ENCODE data around the gene MRPL9. TPM values are rescaled to one million over a fixed set of nuclear protein-coding genes. Genes with fewer than 3 reads are reported as not detected.

Gene MRPL9
- 59.9 TPM for total RNA-seq
- long read RNA-seq, transcript MRPL9-202 (7 exons, 1,296 nt) = major isoform, 34 of 52 reads
- long read RNA-seq, partial matches to known transcripts = 9 of 52 reads
- long read RNA-seq, other reads (novel, unspliced or antisense) = 7 of 52 reads

GRCh38 chr1:151762941-151763921, at the start of gene MRPL9:
Gene MRPL9, minus strand, starts transcription at chr1:151763496. Its CDS starts 17 bp downstream, at chr1:151763479.
- ATAC-seq (peak; percentile 97 to 99), DNase-seq (peak; percentile 87)
- peak within 1 kb of the TSS; percentile 86 for H3K27ac ChIP-seq
- no peak for TF ChIP-seq CTCF (IDR thresholded peaks at IDR 0.05)
- H3K4me1 ChIP-seq = peaks cover 14% of the 10 kb centered on the region
- H3K27me3 ChIP-seq (ENCODE audit: low read depth) = no peaks in the 10 kb centered on the region
- no peaks in the 10 kb centered on the region for H3K9me3 ChIP-seq
- H3K4me3 ChIP-seq = peak within 1 kb of the TSS; percentile 75
- intact Hi-C loops (cut with DNase I) = no loop called here
- peaks cover 39% of the 10 kb centered on the region for H3K36me3 ChIP-seq

- intact Hi-C loops (cut with DNase I) = no loop called here
- Histone ChIP-seq H3K27me3 (ENCODE audit: low read depth) (no peaks in the 10 kb centered on the region), H3K4me1 (no peaks in the 10 kb centered on the region), H3K9me3 (no peaks in the 10 kb centered on the region), H3K36me3 (peaks cover 7% of the 10 kb centered on the region), H3K4me3 (no peak overlapping the region), H3K27ac (no peak overlapping the region)
- TF ChIP-seq CTCF (IDR thresholded peaks at IDR 0.05) = no peak
- DNase-seq = no peak
- no peak for ATAC-seq
These were observed 47.9 kb upstream of the MRPL9 start for GRCh38 chr1:151811181-151811580.

GRCh38 chr1:151809985-151810556, 46.8 kb upstream of the MRPL9 start:
- no peak for DNase-seq
- Histone ChIP-seq H3K27me3 (ENCODE audit: low read depth) (no peaks in the 10 kb centered on the region), H3K4me3 (no peak overlapping the region), H3K9me3 (no peaks in the 10 kb centered on the region), H3K27ac (no peak overlapping the region), H3K4me1 (no peaks in the 10 kb centered on the region), H3K36me3 (peaks cover 1% of the 10 kb centered on the region)
- intact Hi-C loops (cut with DNase I) = no loop called here
- no peak for ATAC-seq
- no peak for TF ChIP-seq CTCF (IDR thresholded peaks at IDR 0.05)

- Histone ChIP-seq H3K36me3 (no peaks in the 10 kb centered on the region), H3K27me3 (ENCODE audit: low read depth) (no peaks in the 10 kb centered on the region), H3K27ac (no peak overlapping the region), H3K4me3 (no peak overlapping the region), H3K4me1 (no peaks in the 10 kb centered on the region), H3K9me3 (no peaks in the 10 kb centered on the region)
- ATAC-seq (no peak), DNase-seq (no peak)
- TF ChIP-seq CTCF (IDR thresholded peaks at IDR 0.05) = no peak
- intact Hi-C loops (cut with DNase I) = no loop called here
These were observed 46.1 kb upstream of the MRPL9 start for GRCh38 chr1:151809290-151809984.

GRCh38 chr1:151807766-151808165, 44.5 kb upstream of the MRPL9 start:
- H3K4me1 ChIP-seq = no peaks in the 10 kb centered on the region
- intact Hi-C loops (cut with DNase I) = no loop called here
- H3K4me3 ChIP-seq = no peak overlapping the region
- TF ChIP-seq CTCF (IDR thresholded peaks at IDR 0.05) = no peak
- H3K9me3 ChIP-seq = no peaks in the 10 kb centered on the region
- H3K36me3 ChIP-seq = no peaks in the 10 kb centered on the region
- H3K27me3 ChIP-seq (ENCODE audit: low read depth) = no peaks in the 10 kb centered on the region
- no peak for ATAC-seq
- H3K27ac ChIP-seq = no peak overlapping the region
- DNase-seq = no peak
